KBM-7 (cell line): Measurements from ENCODE around the gene SDHB.
A peak's percentile ranks its signal among the peaks of the same experiment; 100 is the strongest.

Experiments
- DNase-seq: peaks from one replicate; pipeline ENCODE4 v3.0.0-alpha.2; 2015
- in situ Hi-C: fragments of 300-500 bp; cut with MboI; formaldehyde crosslinking; loops from 2 replicates; pipeline ENCODE4 v1.14.3; 2020; ENCODE audit warnings: low sequenced_read_pairs, low pct_unique_long_range_greater_than_20kb, mixed read lengths

SDHB gene

GRCh38 chr1:17020502-17020901, 33.3 kb downstream of the SDHB start:
- no peak for DNase-seq
- in situ Hi-C loops, result no loop called here

- no peak for DNase-seq
- in situ Hi-C loops, result no loop called here
Measured at GRCh38 chr1:17018849-17019248, 35.0 kb downstream of the SDHB start.

- DNase-seq, result no peak
- in situ Hi-C loops, result no loop called here
Measured at GRCh38 chr1:17017435-17017834, 36.4 kb downstream of the SDHB start.

- no peak for DNase-seq
- in situ Hi-C loops, result no loop called here
Measured at GRCh38 chr1:17016317-17016661, 37.5 kb downstream of the SDHB start.

- in situ Hi-C loops, result no loop called here
- no peak for DNase-seq
Measured at GRCh38 chr1:17014671-17015567, 38.9 kb downstream of the SDHB start.

- in situ Hi-C loops, result no loop called here
- DNase-seq, result peak; percentile 95
Measured at GRCh38 chr1:17013491-17014320, 40.1 kb downstream of the SDHB start.

GRCh38 chr1:17012775-17013490, 40.9 kb downstream of the SDHB start:
- in situ Hi-C loops, result no loop called here
- DNase-seq, result no peak

- DNase-seq, result peak; percentile 73
- in situ Hi-C loops, result no loop called here
Measured at GRCh38 chr1:17011439-17012307, 42.2 kb downstream of the SDHB start, which contains the start of gene ATP13A2. Gene ATP13A2 (minus strand): TSS chr1:17011928. CDS start chr1:17011738, 190 bp downstream.

GRCh38 chr1:17011092-17011438, 42.8 kb downstream of the SDHB start:
- no peak for DNase-seq

GRCh38 chr1:17009706-17010105, 44.1 kb downstream of the SDHB start:
- in situ Hi-C loops, result no loop called here
- DNase-seq, result peak; percentile 75

More at GRCh38 chr1:17011092-17011438, 42.8 kb downstream of the SDHB start:
- in situ Hi-C loops, result no loop called here

- in situ Hi-C loops, result no loop called here
- DNase-seq, result no peak
Measured at GRCh38 chr1:17008208-17008855, 45.5 kb downstream of the SDHB start.

- DNase-seq, result no peak
- in situ Hi-C loops, result no loop called here
Measured at GRCh38 chr1:17007121-17007520, 46.7 kb downstream of the SDHB start.

GRCh38 chr1:17005365-17005740, 48.5 kb downstream of the SDHB start:
- no peak for DNase-seq
- in situ Hi-C loops, result no loop called here

- in situ Hi-C loops, result no loop called here
- DNase-seq, result no peak
Measured at GRCh38 chr1:17004466-17005364, 49.1 kb downstream of the SDHB start.

- in situ Hi-C loops, result no loop called here
- no peak for DNase-seq
Measured at GRCh38 chr1:17002524-17002902, 51.3 kb downstream of the SDHB start.

GRCh38 chr1:17001760-17002523, 51.9 kb downstream of the SDHB start:
- DNase-seq, result no peak
- in situ Hi-C loops, result no loop called here

- in situ Hi-C loops, result no loop called here
- no peak for DNase-seq
Measured at GRCh38 chr1:16999863-17000262, 54.0 kb downstream of the SDHB start.
